Endodermal cell (in vitro differentiated cells): Measurements from ENCODE around the gene TUT4. TPM values are rescaled to one million over a fixed set of nuclear protein-coding genes. Genes with fewer than 3 reads are reported as not detected.

Experiments
- DNase-seq: peaks from one replicate; pipeline ENCODE4 v3.0.0-alpha.2; 2017
- H3K27ac ChIP-seq: 2 replicates; pipeline ENCODE4 v1.5.1; 2013; ENCODE audit warnings: mild to moderate bottlenecking, low read depth, low read length, moderate library complexity
- H3K27me3 ChIP-seq: 2 replicates; pipeline ENCODE4 v1.6.1; 2013; ENCODE audit warnings: mild to moderate bottlenecking, low read length, moderate library complexity; ENCODE audit not compliant: insufficient read depth, control insufficient read depth, poor library complexity, severe bottlenecking
- H3K36me3 ChIP-seq: 2 replicates; pipeline ENCODE4 v1.7.0; 2013; ENCODE audit warnings: mild to moderate bottlenecking, low read length, moderate library complexity; ENCODE audit not compliant: control insufficient read depth, insufficient read depth
- H3K4me1 ChIP-seq: one replicate; pipeline ENCODE4 v1.7.0; 2013; ENCODE audit warnings: low read length; ENCODE audit not compliant: control insufficient read depth, insufficient read depth
- H3K4me3 ChIP-seq: 2 replicates; pipeline ENCODE4 v1.5.1; 2013; ENCODE audit warnings: mild to moderate bottlenecking, low read length, moderate library complexity
- H3K9ac ChIP-seq: 2 replicates; pipeline ENCODE4 v1.6.1; 2013; ENCODE audit warnings: mild to moderate bottlenecking, low read length, moderate library complexity; ENCODE audit not compliant: poor library complexity, severe bottlenecking; ENCODE audit errors: extremely low read depth
- H3K9me3 ChIP-seq: 2 replicates; pipeline ENCODE4 v1.6.1; 2013; ENCODE audit warnings: mild to moderate bottlenecking, low read length, moderate library complexity; ENCODE audit not compliant: control insufficient read depth
- H3K27ac Mint-ChIP-seq: 2 replicates; pipeline ENCODE4 v1.8.0; 2020; ENCODE audit warnings: mixed read lengths
- H3K27me3 Mint-ChIP-seq: 2 replicates; pipeline ENCODE4 v1.8.0; 2021; ENCODE audit warnings: mild to moderate bottlenecking, mixed read lengths; ENCODE audit not compliant: insufficient read depth
- H3K36me3 Mint-ChIP-seq: 2 replicates; pipeline ENCODE4 v1.8.0; 2020; ENCODE audit warnings: low read depth, mixed read lengths
- H3K4me1 Mint-ChIP-seq: 2 replicates; pipeline ENCODE4 v1.8.0; 2020; ENCODE audit warnings: mixed read lengths
- H3K4me3 Mint-ChIP-seq: 2 replicates; pipeline ENCODE4 v1.8.0; 2020; ENCODE audit warnings: mild to moderate bottlenecking, moderate library complexity, mixed read lengths
- H3K9me3 Mint-ChIP-seq: 2 replicates; pipeline ENCODE4 v1.8.0; 2020; ENCODE audit warnings: mild to moderate bottlenecking, mixed read lengths
- WGBS, 2 experiments: methylation state at CpG; one replicate each; pipeline versions ENCODE4 v1.1.5 to v1.1.7; 2013; ENCODE audit warnings: missing lambda C conversion rate in 2 of 2, mixed read lengths in 1 of 2; ENCODE audit not compliant: insufficient coverage in 1 of 2, insufficient read length in 1 of 2; 5-methylcytosine and 5-hydroxymethylcytosine counted together
- total RNA-seq, 2 donors: library from RNA; stranded (reverse); fragmentation: NEBNext Ultra II Directional in 1 of 2; extraction: Animal tissue kit (Norgen Biotek cat#: 25700) in 1 of 2; gene quantifications; 2 replicates in 1 of 2; 3 replicates in 1 of 2; pipeline ENCODE4 v1.2.1, GENCODE V29; 2021
- TF ChIP-seq, protein P1 (sequence below): fragments of 200-600 bp; sonication (generic); conservative IDR thresholded peaks from 2 replicates; pipeline ENCODE4 v1.5.0; 2021; ENCODE audit warnings: antibody characterized with exemption, mild to moderate bottlenecking

Gene TUT4
- total RNA-seq, 2 donors from 2014 or later, result 131 to 170 TPM

DNA sequence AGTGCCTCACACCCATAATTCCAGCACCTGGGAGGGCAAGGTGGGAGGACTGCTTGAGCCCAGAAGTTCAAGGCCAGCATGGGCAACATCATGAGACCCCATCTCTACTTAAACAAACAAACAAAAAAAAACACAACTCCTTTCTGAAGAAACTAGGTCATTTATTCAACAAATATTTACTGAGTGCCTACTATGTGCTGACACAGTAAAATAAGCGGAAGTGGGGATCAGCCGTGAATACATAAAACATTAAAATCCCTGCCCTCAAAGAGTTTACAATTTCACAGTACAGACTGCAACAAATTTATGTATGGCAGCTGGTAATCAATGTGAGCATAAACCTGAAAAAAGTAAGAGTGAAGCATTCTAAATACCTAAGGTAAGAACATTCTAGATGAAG is 65.3 kb downstream of the TUT4 start:
- WGBS, 2 experiments, result 97% methylated on average over 2 of the region's 2 CpGs; no CpG with 5 or more reads in 1 of the 2 experiments
- Mint-ChIP-seq H3K27me3 (no peaks in the 10 kb centered on the region), H3K4me1 (peaks cover 10% of the 10 kb centered on the region), H3K27ac (peak overlapping the region; percentile 63), H3K4me3 (no peak overlapping the region), H3K9me3 (no peaks in the 10 kb centered on the region), H3K36me3 (peaks cover 37% of the 10 kb centered on the region)
- Histone ChIP-seq H3K27ac (no peak overlapping the region), H3K9ac (no peak overlapping the region), H3K27me3 (no peaks in the 10 kb centered on the region), H3K36me3 (peaks cover 87% of the 10 kb centered on the region), H3K4me3 (no peak overlapping the region), H3K9me3 (no peaks in the 10 kb centered on the region), H3K4me1 (no peaks in the 10 kb centered on the region)
- DNase-seq, result no peak
- TF ChIP-seq, protein P1, sequence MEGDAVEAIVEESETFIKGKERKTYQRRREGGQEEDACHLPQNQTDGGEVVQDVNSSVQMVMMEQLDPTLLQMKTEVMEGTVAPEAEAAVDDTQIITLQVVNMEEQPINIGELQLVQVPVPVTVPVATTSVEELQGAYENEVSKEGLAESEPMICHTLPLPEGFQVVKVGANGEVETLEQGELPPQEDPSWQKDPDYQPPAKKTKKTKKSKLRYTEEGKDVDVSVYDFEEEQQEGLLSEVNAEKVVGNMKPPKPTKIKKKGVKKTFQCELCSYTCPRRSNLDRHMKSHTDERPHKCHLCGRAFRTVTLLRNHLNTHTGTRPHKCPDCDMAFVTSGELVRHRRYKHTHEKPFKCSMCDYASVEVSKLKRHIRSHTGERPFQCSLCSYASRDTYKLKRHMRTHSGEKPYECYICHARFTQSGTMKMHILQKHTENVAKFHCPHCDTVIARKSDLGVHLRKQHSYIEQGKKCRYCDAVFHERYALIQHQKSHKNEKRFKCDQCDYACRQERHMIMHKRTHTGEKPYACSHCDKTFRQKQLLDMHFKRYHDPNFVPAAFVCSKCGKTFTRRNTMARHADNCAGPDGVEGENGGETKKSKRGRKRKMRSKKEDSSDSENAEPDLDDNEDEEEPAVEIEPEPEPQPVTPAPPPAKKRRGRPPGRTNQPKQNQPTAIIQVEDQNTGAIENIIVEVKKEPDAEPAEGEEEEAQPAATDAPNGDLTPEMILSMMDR, result no peak

DNA sequence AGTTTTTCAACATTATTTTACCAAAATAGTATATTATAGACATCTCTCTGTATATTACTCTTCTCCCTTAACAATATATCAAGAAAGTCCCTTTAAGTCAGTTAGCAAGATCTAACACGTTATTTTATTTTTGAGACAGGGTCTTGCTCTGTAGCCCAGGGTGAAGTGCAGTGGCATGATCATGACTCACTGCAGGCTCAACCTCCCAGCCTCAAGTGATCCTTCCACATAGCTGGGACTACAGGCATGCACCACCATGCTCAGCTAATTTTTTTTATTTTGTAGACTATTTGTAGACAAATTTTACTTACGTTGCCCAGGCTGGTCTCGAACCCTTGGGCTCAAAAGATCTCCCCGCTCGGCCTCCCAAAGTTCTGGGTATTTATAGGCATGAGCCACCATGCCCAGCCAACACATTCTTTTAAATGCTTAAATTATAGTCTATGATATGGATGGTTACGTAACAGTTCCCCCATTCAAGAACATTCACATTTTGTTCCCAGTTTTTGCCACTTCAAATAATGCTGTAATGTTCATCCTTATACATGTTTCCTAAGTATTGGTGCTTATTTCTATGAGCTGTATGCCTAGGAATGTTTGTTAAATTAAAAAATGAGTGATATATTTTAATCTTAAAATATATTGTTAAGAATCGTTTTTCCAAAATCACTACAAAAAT is 70.4 kb downstream of the TUT4 start:
- 94 to 98% methylated on average over 5 to 7 of the region's 7 CpGs for WGBS, 2 experiments
- no peak overlapping the region for H3K27ac Mint-ChIP-seq
- TF ChIP-seq, protein P1, result no peak
- no peak for DNase-seq
- no peak overlapping the region for H3K4me3 Mint-ChIP-seq
- no peaks in the 10 kb centered on the region for H3K9me3 Mint-ChIP-seq
- H3K27me3 Mint-ChIP-seq, result no peaks in the 10 kb centered on the region
- H3K4me1 Mint-ChIP-seq, result peaks cover 4% of the 10 kb centered on the region
- Histone ChIP-seq H3K36me3 (peaks cover 86% of the 10 kb centered on the region), H3K4me3 (no peak overlapping the region), H3K4me1 (peaks cover 4% of the 10 kb centered on the region), H3K9ac (no peak overlapping the region), H3K27me3 (no peaks in the 10 kb centered on the region), H3K9me3 (no peaks in the 10 kb centered on the region), H3K27ac (no peak overlapping the region)
- peaks cover 20% of the 10 kb centered on the region for H3K36me3 Mint-ChIP-seq

DNA sequence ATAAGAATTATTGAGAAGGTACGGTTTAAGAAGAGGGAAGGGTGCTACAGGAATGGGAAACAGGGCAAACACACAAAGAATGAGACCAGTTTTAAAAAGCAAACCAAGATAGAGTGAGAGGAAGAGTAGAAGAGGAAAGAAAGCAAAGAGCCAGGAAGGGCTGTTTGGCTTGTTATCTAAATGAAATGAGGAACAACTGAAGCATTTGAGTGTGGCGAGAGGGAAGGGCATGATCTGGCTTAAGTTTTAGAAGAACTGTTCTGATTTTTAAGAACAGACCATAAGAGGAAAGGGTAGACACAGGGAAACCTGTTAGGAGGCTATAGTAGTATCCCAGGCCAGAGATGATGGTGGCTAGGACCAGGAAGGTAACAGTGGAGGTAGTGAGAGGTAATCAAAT is 73.8 kb downstream of the TUT4 start:
- Mint-ChIP-seq H3K27ac (no peak overlapping the region), H3K36me3 (peaks cover 20% of the 10 kb centered on the region), H3K9me3 (no peaks in the 10 kb centered on the region), H3K4me1 (peaks cover 6% of the 10 kb centered on the region), H3K4me3 (no peak overlapping the region), H3K27me3 (no peaks in the 10 kb centered on the region)
- 94 to 97% methylated on average over 2 of the region's 2 CpGs for whole genome bisulfite sequencing, 2 experiments
- H3K9ac ChIP-seq, result no peak overlapping the region
- no peaks in the 10 kb centered on the region for H3K27me3 ChIP-seq
- H3K4me1 ChIP-seq, result peaks cover 4% of the 10 kb centered on the region
- DNase-seq, result no peak
- no peak overlapping the region for H3K27ac ChIP-seq
- no peaks in the 10 kb centered on the region for H3K9me3 ChIP-seq
- TF ChIP-seq, protein P1, result no peak
- H3K4me3 ChIP-seq, result no peak overlapping the region
- H3K36me3 ChIP-seq, result peaks cover 86% of the 10 kb centered on the region
